ENCODE data around the gene DCAF8. TPM values are rescaled to one million over a fixed set of nuclear protein-coding genes. Genes with fewer than 3 reads are reported as not detected.

Gene DCAF8
- total and polyA plus RNA-seq, 7 donors: 45.4 to 204 (median 182) TPM

DNA sequence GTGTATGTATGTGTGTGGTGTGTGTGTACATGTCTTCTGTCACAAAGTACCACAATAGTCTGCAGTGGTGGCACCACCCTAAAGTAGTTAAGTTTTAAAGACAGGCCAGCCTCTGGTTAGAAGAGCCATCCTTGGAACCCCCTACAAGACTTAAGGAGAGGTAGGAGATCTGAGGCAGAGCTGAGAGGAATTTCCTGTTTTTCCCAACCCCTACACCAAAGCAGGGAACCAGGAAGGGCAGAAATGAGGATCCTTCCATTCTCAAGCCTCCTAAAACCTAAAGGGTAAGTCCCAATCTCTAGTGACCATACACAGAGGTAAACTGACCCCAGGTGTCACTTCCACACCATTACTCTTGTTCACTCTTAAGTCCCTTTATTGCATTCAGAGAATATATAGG is 46.0 kb downstream of the DCAF8 start:
- peaks cover 19% of the 10 kb centered on the region for H3K4me1 ChIP-seq
- H3K36me3 ChIP-seq (ENCODE audit: insufficient read depth in 1 of 2, low read depth in 1 of 2): peaks cover 16 to 100% of the 10 kb centered on the region in 2 donors
- intact Hi-C loops (cut with DNase I): no loop called here
- H3K4me3 ChIP-seq: no peak overlapping the region
- DNase-seq (no peak), ATAC-seq (no peak)
- TF ChIP-seq, protein P1, sequence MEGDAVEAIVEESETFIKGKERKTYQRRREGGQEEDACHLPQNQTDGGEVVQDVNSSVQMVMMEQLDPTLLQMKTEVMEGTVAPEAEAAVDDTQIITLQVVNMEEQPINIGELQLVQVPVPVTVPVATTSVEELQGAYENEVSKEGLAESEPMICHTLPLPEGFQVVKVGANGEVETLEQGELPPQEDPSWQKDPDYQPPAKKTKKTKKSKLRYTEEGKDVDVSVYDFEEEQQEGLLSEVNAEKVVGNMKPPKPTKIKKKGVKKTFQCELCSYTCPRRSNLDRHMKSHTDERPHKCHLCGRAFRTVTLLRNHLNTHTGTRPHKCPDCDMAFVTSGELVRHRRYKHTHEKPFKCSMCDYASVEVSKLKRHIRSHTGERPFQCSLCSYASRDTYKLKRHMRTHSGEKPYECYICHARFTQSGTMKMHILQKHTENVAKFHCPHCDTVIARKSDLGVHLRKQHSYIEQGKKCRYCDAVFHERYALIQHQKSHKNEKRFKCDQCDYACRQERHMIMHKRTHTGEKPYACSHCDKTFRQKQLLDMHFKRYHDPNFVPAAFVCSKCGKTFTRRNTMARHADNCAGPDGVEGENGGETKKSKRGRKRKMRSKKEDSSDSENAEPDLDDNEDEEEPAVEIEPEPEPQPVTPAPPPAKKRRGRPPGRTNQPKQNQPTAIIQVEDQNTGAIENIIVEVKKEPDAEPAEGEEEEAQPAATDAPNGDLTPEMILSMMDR (IDR thresholded peaks at IDR 0.05): no peak
- peak overlapping the region; percentile 2 for H3K27ac ChIP-seq
- no peaks in the 10 kb centered on the region for H3K27me3 ChIP-seq (ENCODE audit: insufficient read depth in 3 of 3, low read length in 2 of 3)
- H3K9me3 ChIP-seq: no peaks in the 10 kb centered on the region

DNA sequence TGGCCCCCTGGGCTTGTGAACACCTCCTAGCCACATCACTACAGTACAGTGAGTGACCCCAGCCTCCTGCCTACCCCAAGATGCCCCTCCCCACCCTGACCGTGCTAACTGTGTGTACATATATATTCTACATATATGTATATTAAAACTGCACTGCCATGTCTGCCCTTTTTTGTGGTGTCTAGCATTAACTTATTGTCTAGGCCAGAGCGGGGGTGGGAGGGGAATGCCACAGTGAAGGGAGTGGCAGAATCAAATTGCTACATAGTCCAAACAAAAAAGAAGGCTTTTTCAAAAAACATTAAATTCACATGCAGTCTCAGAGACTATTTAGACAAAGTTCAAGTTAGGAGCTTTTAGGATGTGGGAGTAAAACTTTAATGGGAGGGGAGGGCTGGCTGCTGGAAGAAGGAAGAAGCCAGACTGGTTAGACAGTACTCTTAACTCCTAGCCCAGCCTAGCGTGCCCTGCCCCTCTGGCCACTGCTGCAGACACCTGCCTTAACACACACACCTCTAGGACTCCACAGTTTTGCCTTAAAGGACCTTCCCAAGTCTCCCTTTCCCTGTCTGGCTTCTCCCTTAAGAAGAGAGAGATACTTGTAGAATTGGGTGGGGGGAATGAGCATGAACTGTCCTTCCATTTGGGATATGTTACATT is 47.7 kb downstream of the DCAF8 start:
- peaks cover 26% of the 10 kb centered on the region for H3K4me1 ChIP-seq
- intact Hi-C loops (cut with DNase I): no loop called here
- H3K4me3 ChIP-seq: no peak overlapping the region
- 75 to 90% (median 83%) methylated on average over 3 of the region's 3 CpGs for WGBS, 3 donors
- TF ChIP-seq, protein P1 (IDR thresholded peaks at IDR 0.05): no peak
- peaks cover 16 to 90% of the 10 kb centered on the region in 2 donors for H3K36me3 ChIP-seq (ENCODE audit: insufficient read depth in 1 of 2, low read depth in 1 of 2)
- H3K9me3 ChIP-seq: no peaks in the 10 kb centered on the region
- H3K27ac ChIP-seq: no peak overlapping the region
- ATAC-seq (no peak), DNase-seq (no peak)
- H3K27me3 ChIP-seq (ENCODE audit: insufficient read depth in 3 of 3, low read length in 2 of 3): no peaks in the 10 kb centered on the region

DNA sequence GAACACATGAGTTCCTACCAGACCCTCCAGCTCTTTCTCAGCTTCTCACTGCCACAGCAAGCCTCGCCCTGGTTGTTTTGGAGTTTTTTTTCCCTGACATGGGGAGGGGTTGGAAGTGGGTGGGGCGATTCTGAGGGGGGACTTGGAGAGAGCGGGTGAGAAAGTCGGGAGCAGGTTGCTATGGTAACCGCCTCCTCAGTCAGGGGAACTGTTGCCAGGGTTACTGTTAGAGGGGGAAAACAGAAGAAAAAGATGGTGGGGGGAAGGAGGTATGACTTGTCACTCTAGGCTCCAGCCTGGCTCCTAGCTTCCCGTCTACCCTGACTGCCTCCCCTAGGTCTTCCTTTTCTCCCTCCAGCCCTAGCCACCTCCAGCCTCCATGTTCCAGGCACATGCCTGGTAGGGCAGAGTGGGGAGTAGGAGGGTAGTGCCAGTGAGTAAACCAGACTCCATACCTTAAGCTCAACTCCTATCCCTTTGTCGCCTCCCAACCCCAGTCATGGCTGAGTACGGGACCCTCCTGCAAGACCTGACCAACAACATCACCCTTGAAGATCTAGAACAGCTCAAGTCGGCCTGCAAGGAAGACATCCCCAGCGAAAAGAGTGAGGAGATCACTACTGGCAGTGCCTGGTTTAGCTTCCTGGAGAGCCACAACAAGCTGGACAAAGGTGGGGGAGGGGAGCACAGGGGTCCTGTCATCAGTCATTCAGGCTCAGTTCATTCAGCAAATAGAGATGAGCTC is 51.1 kb downstream of the DCAF8 start:
- intact Hi-C loops (cut with DNase I): no loop called here
- H3K27ac ChIP-seq: no peak overlapping the region
- H3K9me3 ChIP-seq: no peaks in the 10 kb centered on the region
- no peaks in the 10 kb centered on the region for H3K27me3 ChIP-seq (ENCODE audit: insufficient read depth in 3 of 3, low read length in 2 of 3)
- WGBS, 3 donors: 77 to 88% (median 84%) methylated on average over 10 of the region's 10 CpGs
- TF ChIP-seq, protein P1 (IDR thresholded peaks at IDR 0.05): no peak
- ATAC-seq (no peak), DNase-seq (no peak)
- peaks cover 8 to 75% of the 10 kb centered on the region in 2 donors for H3K36me3 ChIP-seq (ENCODE audit: insufficient read depth in 1 of 2, low read depth in 1 of 2)
- H3K4me3 ChIP-seq: no peak overlapping the region
- H3K4me1 ChIP-seq: peaks cover 30% of the 10 kb centered on the region

DNA sequence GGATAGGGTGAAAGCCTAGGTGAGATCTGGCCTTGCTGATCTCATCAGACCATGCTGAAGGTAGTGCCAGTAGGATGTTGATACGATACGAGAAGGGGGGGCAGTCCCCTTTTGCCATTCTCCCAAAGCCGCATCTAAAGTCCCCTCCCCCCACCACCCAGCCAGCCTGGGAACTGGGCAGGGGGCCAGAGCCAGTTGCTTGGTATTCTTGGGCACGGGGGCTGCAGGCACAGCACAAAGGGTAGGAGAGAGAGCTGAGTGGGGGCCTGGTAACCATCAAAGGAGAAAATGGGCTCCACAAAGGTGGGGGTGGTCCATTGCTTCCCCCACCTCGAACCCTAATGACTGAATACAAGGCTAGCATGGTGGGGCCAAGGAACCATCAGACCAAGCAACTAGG is 51.8 kb downstream of the DCAF8 start:
- Histone ChIP-seq H3K4me3 (no peak overlapping the region), H3K36me3 (ENCODE audit: insufficient read depth in 1 of 2, low read depth in 1 of 2) (peaks cover 6 to 69% of the 10 kb centered on the region in 2 donors), H3K27ac (peak overlapping the region; percentile 24), H3K4me1 (peaks cover 36% of the 10 kb centered on the region), H3K9me3 (no peaks in the 10 kb centered on the region), H3K27me3 (ENCODE audit: insufficient read depth in 3 of 3, low read length in 2 of 3) (no peaks in the 10 kb centered on the region)
- DNase-seq: no peak
- no peak for ATAC-seq
- TF ChIP-seq, protein P1 (IDR thresholded peaks at IDR 0.05): no peak
- 48 to 50% (median 49%) methylated on average over 5 of the region's 5 CpGs for WGBS, 3 donors
- intact Hi-C loops (cut with DNase I): no loop called here

Data from psoas muscle (tissue), 8 donors.